ENCODE results near the gene CRYL1.

GRCh38 chr13:20547479-20547908 is 21.8 kb upstream of the CRYL1 start:
- TF ChIP-seq, protein P1, sequence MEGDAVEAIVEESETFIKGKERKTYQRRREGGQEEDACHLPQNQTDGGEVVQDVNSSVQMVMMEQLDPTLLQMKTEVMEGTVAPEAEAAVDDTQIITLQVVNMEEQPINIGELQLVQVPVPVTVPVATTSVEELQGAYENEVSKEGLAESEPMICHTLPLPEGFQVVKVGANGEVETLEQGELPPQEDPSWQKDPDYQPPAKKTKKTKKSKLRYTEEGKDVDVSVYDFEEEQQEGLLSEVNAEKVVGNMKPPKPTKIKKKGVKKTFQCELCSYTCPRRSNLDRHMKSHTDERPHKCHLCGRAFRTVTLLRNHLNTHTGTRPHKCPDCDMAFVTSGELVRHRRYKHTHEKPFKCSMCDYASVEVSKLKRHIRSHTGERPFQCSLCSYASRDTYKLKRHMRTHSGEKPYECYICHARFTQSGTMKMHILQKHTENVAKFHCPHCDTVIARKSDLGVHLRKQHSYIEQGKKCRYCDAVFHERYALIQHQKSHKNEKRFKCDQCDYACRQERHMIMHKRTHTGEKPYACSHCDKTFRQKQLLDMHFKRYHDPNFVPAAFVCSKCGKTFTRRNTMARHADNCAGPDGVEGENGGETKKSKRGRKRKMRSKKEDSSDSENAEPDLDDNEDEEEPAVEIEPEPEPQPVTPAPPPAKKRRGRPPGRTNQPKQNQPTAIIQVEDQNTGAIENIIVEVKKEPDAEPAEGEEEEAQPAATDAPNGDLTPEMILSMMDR (IDR thresholded peaks at IDR 0.05; ENCODE audit: poor library complexity): no peak
- TF ChIP-seq EZH2 (IDR thresholded peaks at IDR 0.05; ENCODE audit: borderline replicate concordance) (no peak), EZH2phosphoT487 (IDR thresholded peaks at IDR 0.05; ENCODE audit: low read depth, severe bottlenecking, unreplicated experiment) (no peak)
